ENCODE data around the gene DNAJB8. TPM values are rescaled to one million over a fixed set of nuclear protein-coding genes. Genes with fewer than 3 reads are reported as not detected.

Gene DNAJB8
- total RNA-seq, 1 experiment from 2014 or later = not detected

DNA sequence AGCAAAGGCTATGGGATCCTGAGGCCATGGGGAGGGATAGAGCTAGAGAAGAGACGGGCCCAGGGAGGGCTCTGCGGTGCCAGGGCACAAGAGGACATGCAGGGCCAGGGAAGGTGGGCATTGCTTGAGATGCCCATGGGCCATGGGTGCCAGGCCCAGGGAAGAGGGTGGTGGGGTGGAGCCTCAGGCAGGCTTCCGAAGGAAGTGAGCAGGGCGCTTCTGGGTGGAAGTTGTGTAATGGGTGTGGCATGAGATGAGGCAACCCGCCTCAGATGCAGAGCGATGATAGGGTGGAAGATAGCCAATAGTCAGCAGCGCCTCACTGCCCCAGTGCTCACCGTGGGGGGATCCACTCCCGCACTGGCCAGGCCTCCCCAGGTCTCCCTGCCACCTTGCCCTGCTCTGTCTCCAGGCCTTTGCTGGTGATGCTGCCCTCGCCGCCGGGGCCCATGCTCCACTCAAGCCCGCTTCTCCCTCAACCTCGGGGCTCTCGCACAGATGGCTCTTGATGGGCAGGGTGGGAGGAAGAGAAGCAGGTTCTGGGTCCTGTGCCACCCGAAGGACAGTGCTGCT, 51.4 kb downstream of the DNAJB8 start:
- no CpG with 5 or more reads among the region's 16 CpGs for WGBS (ENCODE audit: extremely low coverage, insufficient read length, low lambda C conversion rate)
- H3K4me1 Mint-ChIP-seq = peaks cover 24 to 42% of the 10 kb centered on the region in 2 experiments
- Histone ChIP-seq H3K79me2 (ENCODE audit: insufficient read depth, low read length) (no peaks in the 10 kb centered on the region), H2BK15ac (ENCODE audit: low read depth, low read length) (no peak overlapping the region), H3K9ac (ENCODE audit: extremely low read depth, insufficient read length, low read length) (no peak overlapping the region), H3K18ac (ENCODE audit: insufficient read length, low read depth, low read length) (no peak overlapping the region), H2BK20ac (ENCODE audit: low read depth, low read length, poor library complexity, severe bottlenecking) (no peak overlapping the region), H3K14ac (ENCODE audit: insufficient read depth, low read length) (no peak overlapping the region), H2BK12ac (ENCODE audit: insufficient read length, low read depth, low read length) (no peak overlapping the region), H4K20me1 (ENCODE audit: control insufficient read depth, insufficient read depth, insufficient read length) (no peaks in the 10 kb centered on the region), H3T11ph (ENCODE audit: low read length) (no peak overlapping the region), H4K91ac (ENCODE audit: insufficient read length, low read depth, low read length) (no peak overlapping the region), H3K27me3 (ENCODE audit: insufficient read depth, low read length) (no peaks in the 10 kb centered on the region), H3K23ac (ENCODE audit: insufficient read length, low read depth, low read length) (no peak overlapping the region), H4K5ac (ENCODE audit: insufficient read length, low read depth, low read length) (no peak overlapping the region), H3K23me2 (ENCODE audit: insufficient read length, low read depth, low read length, poor library complexity, severe bottlenecking) (no peaks in the 10 kb centered on the region), H3K4me1 (ENCODE audit: insufficient read depth, low read length) (no peaks in the 10 kb centered on the region; the same call in 1 of the 2 replicates), H3K4ac (ENCODE audit: low read depth, low read length) (no peak overlapping the region), H2BK5ac (ENCODE audit: insufficient read length, low read length) (no peak overlapping the region), H3K9me3 (ENCODE audit: control insufficient read depth, low read depth, low read length) (no peaks in the 10 kb centered on the region), H2BK120ac (ENCODE audit: low read depth, low read length, poor library complexity, severe bottlenecking) (no peak overlapping the region), H3K27ac (ENCODE audit: insufficient read length, low read depth, low read length) (no peak overlapping the region), H2AFZ (ENCODE audit: low read length) (no peak overlapping the region), H4K8ac (replicated peaks; ENCODE audit: insufficient read length, low read depth, low read length) (no peak overlapping the region), H2AK5ac (ENCODE audit: insufficient read length, low read length) (no peak overlapping the region), H3K56ac (ENCODE audit: insufficient read length, low read depth, low read length) (no peak overlapping the region), H3K79me1 (ENCODE audit: insufficient read depth, low read depth, low read length, poor library complexity, severe bottlenecking) (no peaks in the 10 kb centered on the region), H3K4me2 (ENCODE audit: insufficient read depth, insufficient read length, low read length) (no peak overlapping the region)
- H3K36me3 Mint-ChIP-seq (ENCODE audit: insufficient read depth in 1 of 3, low read depth in 3 of 3) = peaks cover 0 to 5% (median 4%) of the 10 kb centered on the region in 3 experiments; a peak in 2 of 7 replicates
- no peak overlapping the region for H3K27ac Mint-ChIP-seq
- H3K9me3 Mint-ChIP-seq = peaks cover 0 to 4% of the 10 kb centered on the region in 2 experiments; a peak in 1 of 5 replicates
- H3K4me3 Mint-ChIP-seq = peak overlapping the region in 1 of 2 experiments; percentile 17; a peak in 1 of 5 replicates
- peaks cover 6% of the 10 kb centered on the region for H3K27me3 Mint-ChIP-seq (ENCODE audit: low read depth)
- TF ChIP-seq, protein P1, sequence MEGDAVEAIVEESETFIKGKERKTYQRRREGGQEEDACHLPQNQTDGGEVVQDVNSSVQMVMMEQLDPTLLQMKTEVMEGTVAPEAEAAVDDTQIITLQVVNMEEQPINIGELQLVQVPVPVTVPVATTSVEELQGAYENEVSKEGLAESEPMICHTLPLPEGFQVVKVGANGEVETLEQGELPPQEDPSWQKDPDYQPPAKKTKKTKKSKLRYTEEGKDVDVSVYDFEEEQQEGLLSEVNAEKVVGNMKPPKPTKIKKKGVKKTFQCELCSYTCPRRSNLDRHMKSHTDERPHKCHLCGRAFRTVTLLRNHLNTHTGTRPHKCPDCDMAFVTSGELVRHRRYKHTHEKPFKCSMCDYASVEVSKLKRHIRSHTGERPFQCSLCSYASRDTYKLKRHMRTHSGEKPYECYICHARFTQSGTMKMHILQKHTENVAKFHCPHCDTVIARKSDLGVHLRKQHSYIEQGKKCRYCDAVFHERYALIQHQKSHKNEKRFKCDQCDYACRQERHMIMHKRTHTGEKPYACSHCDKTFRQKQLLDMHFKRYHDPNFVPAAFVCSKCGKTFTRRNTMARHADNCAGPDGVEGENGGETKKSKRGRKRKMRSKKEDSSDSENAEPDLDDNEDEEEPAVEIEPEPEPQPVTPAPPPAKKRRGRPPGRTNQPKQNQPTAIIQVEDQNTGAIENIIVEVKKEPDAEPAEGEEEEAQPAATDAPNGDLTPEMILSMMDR (conservative IDR thresholded peaks at IDR 0.05) = no peak
- no peak for DNase-seq

Measured in H9 (cell line).